ENCODE results near the gene CASK.

The CASK gene

GRCh38 chrX:41885724-41886123 lies 37.6 kb downstream of the CASK start:
- Histone ChIP-seq H3K9me3 (ENCODE audit: control insufficient read depth, low read length) (no peaks in the 10 kb centered on the region), H3K4me1 (no peaks in the 10 kb centered on the region), H3K9ac (no peak overlapping the region), H3K27me3 (ENCODE audit: control insufficient read depth, insufficient read depth, low read length) (no peaks in the 10 kb centered on the region), H3K4me3 (ENCODE audit: low read depth, low read length) (no peak overlapping the region), H3K79me2 (no peaks in the 10 kb centered on the region), H3K36me3 (ENCODE audit: control insufficient read depth, insufficient read depth, low read length) (no peaks in the 10 kb centered on the region), H3K4me2 (ENCODE audit: low read length) (no peak overlapping the region), H2AFZ (no peak overlapping the region), H3K27ac (no peak overlapping the region)
- TF ChIP-seq CTCF (IDR thresholded peaks at IDR 0.05): no peak

- Histone ChIP-seq H3K4me2 (ENCODE audit: low read length) (no peak overlapping the region), H3K27me3 (ENCODE audit: control insufficient read depth, insufficient read depth, low read length) (no peaks in the 10 kb centered on the region), H3K4me3 (ENCODE audit: low read depth, low read length) (no peak overlapping the region), H3K36me3 (ENCODE audit: control insufficient read depth, insufficient read depth, low read length) (no peaks in the 10 kb centered on the region), H3K9ac (no peak overlapping the region), H3K4me1 (no peaks in the 10 kb centered on the region), H2AFZ (no peak overlapping the region), H3K9me3 (ENCODE audit: control insufficient read depth, low read length) (no peaks in the 10 kb centered on the region), H3K27ac (no peak overlapping the region), H3K79me2 (no peaks in the 10 kb centered on the region)
- no peak for TF ChIP-seq CTCF (IDR thresholded peaks at IDR 0.05)
Observed at GRCh38 chrX:41881166-41881565, 42.2 kb downstream of the CASK start.

- Histone ChIP-seq H3K9ac (no peak overlapping the region), H3K27me3 (ENCODE audit: control insufficient read depth, insufficient read depth, low read length) (no peaks in the 10 kb centered on the region), H3K4me3 (ENCODE audit: low read depth, low read length) (no peak overlapping the region), H3K9me3 (ENCODE audit: control insufficient read depth, low read length) (no peaks in the 10 kb centered on the region), H3K36me3 (ENCODE audit: control insufficient read depth, insufficient read depth, low read length) (no peaks in the 10 kb centered on the region), H3K4me1 (no peaks in the 10 kb centered on the region), H3K4me2 (ENCODE audit: low read length) (no peak overlapping the region), H3K79me2 (no peaks in the 10 kb centered on the region), H2AFZ (no peak overlapping the region), H3K27ac (no peak overlapping the region)
- no peak for TF ChIP-seq CTCF (IDR thresholded peaks at IDR 0.05)
Observed at GRCh38 chrX:41877167-41877566, 46.2 kb downstream of the CASK start.

- H3K36me3 ChIP-seq (ENCODE audit: control insufficient read depth, insufficient read depth, low read length): no peaks in the 10 kb centered on the region
- no peaks in the 10 kb centered on the region for H3K9me3 ChIP-seq (ENCODE audit: control insufficient read depth, low read length)
- H3K9ac ChIP-seq: no peak overlapping the region
- H3K4me2 ChIP-seq (ENCODE audit: low read length): no peak overlapping the region
- no peak overlapping the region for H3K27ac ChIP-seq
- H3K27me3 ChIP-seq (ENCODE audit: control insufficient read depth, insufficient read depth, low read length): no peaks in the 10 kb centered on the region
- no peak overlapping the region for H2AFZ ChIP-seq
- no peak for TF ChIP-seq CTCF (IDR thresholded peaks at IDR 0.05)
- no peaks in the 10 kb centered on the region for H3K79me2 ChIP-seq
- H3K4me3 ChIP-seq (ENCODE audit: low read depth, low read length): no peak overlapping the region
- no peaks in the 10 kb centered on the region for H3K4me1 ChIP-seq
Observed at GRCh38 chrX:41875142-41875541, 48.2 kb downstream of the CASK start.

- H3K9me3 ChIP-seq (ENCODE audit: control insufficient read depth, low read length): no peaks in the 10 kb centered on the region
- H3K4me3 ChIP-seq (ENCODE audit: low read depth, low read length): no peak overlapping the region
- no peaks in the 10 kb centered on the region for H3K27me3 ChIP-seq (ENCODE audit: control insufficient read depth, insufficient read depth, low read length)
- H3K79me2 ChIP-seq: no peaks in the 10 kb centered on the region
- no peak overlapping the region for H3K27ac ChIP-seq
- H3K4me2 ChIP-seq (ENCODE audit: low read length): no peak overlapping the region
- no peaks in the 10 kb centered on the region for H3K4me1 ChIP-seq
- H2AFZ ChIP-seq: no peak overlapping the region
- no peak overlapping the region for H3K9ac ChIP-seq
- no peak for TF ChIP-seq CTCF (IDR thresholded peaks at IDR 0.05)
- no peaks in the 10 kb centered on the region for H3K36me3 ChIP-seq (ENCODE audit: control insufficient read depth, insufficient read depth, low read length)
Observed at GRCh38 chrX:41870719-41871151, 52.6 kb downstream of the CASK start.

Measured in parathyroid adenoma (tissue), 2 donors.